ENCODE measurements around the gene F7. TPM values are rescaled to one million over a fixed set of nuclear protein-coding genes. Genes with fewer than 3 reads are reported as not detected.

The F7 gene
- total RNA-seq, 4 donors from 2014 or later, result 0.20 to 1.2 TPM; not detected in 2

- TF ChIP-seq CTCF (IDR thresholded peaks at IDR 0.05 in 4 of 5, conservative IDR thresholded peaks at IDR 0.05 in 1 of 5), result no peak
- TF ChIP-seq POLR2A (IDR thresholded peaks at IDR 0.05), result no peak
- Histone ChIP-seq H3K9me3 (no peaks in the 10 kb centered on the region), H3K4me3 (no peak overlapping the region), H3K4me1 (no peaks in the 10 kb centered on the region), H3K27ac (no peak overlapping the region), H3K36me3 (no peaks in the 10 kb centered on the region), H3K27me3 (peaks cover 19 to 24% (median 22%) of the 10 kb centered on the region in 3 donors)
- intact Hi-C loops (cut with DNase I; ENCODE audit: low total_unique reads) (no loop called here), in situ Hi-C loops (cut with MboI; ENCODE audit: low sequenced_read_pairs in 4 of 4) (no loop called here)
- ATAC-seq (no peak), DNase-seq (peak in 1 of 2 donors; percentile 6)
Observed at GRCh38 chr13:113114511-113115362, 9.1 kb downstream of the F7 start.

- intact Hi-C loops (cut with DNase I; ENCODE audit: low total_unique reads) (no loop called here), in situ Hi-C loops (cut with MboI; ENCODE audit: low sequenced_read_pairs in 4 of 4) (no loop called here)
- Histone ChIP-seq H3K36me3 (no peaks in the 10 kb centered on the region), H3K27ac (no peak overlapping the region), H3K4me3 (no peak overlapping the region), H3K4me1 (no peaks in the 10 kb centered on the region), H3K9me3 (no peaks in the 10 kb centered on the region), H3K27me3 (peaks cover 12 to 15% (median 14%) of the 10 kb centered on the region in 3 donors)
- ATAC-seq (no peak), DNase-seq (peak in 1 of 2 donors; percentile 2)
- TF ChIP-seq CTCF (IDR thresholded peaks at IDR 0.05 in 4 of 5, conservative IDR thresholded peaks at IDR 0.05 in 1 of 5), result no peak
- no peak for TF ChIP-seq POLR2A (IDR thresholded peaks at IDR 0.05)
Observed at GRCh38 chr13:113115363-113116205, 10.0 kb downstream of the F7 start.

GRCh38 chr13:113116206-113116800 lies 10.7 kb downstream of the F7 start:
- no peaks in the 10 kb centered on the region for H3K9me3 ChIP-seq
- TF ChIP-seq CTCF (IDR thresholded peaks at IDR 0.05 in 4 of 5, conservative IDR thresholded peaks at IDR 0.05 in 1 of 5), result no peak
- TF ChIP-seq POLR2A (IDR thresholded peaks at IDR 0.05), result no peak
- DNase-seq, result peak in 1 of 2 donors; percentile 1

GRCh38 chr13:113116871-113117271 lies 11.3 kb downstream of the F7 start:
- in situ Hi-C loops (cut with MboI; ENCODE audit: low sequenced_read_pairs in 4 of 4) (no loop called here), intact Hi-C loops (cut with DNase I; ENCODE audit: low total_unique reads) (no loop called here)
- Histone ChIP-seq H3K27me3 (peaks cover 6 to 8% (median 8%) of the 10 kb centered on the region in 3 donors), H3K4me1 (no peaks in the 10 kb centered on the region), H3K27ac (no peak overlapping the region), H3K4me3 (no peak overlapping the region), H3K36me3 (no peaks in the 10 kb centered on the region), H3K9me3 (no peaks in the 10 kb centered on the region)
- ATAC-seq, result no peak
- TF ChIP-seq CTCF (IDR thresholded peaks at IDR 0.05 in 4 of 5, conservative IDR thresholded peaks at IDR 0.05 in 1 of 5) (no peak), POLR2A (IDR thresholded peaks at IDR 0.05) (no peak)
- peak in 1 of 2 donors; percentile 3 for DNase-seq

More at GRCh38 chr13:113116206-113116800, 10.7 kb downstream of the F7 start:
- in situ Hi-C loops (cut with MboI; ENCODE audit: low sequenced_read_pairs in 4 of 4) (no loop called here), intact Hi-C loops (cut with DNase I; ENCODE audit: low total_unique reads) (no loop called here)
- Histone ChIP-seq H3K27ac (no peak overlapping the region), H3K4me1 (no peaks in the 10 kb centered on the region), H3K27me3 (peaks cover 6 to 10% (median 8%) of the 10 kb centered on the region in 3 donors), H3K4me3 (no peak overlapping the region), H3K36me3 (no peaks in the 10 kb centered on the region)
- ATAC-seq, result no peak
